OCI-LY3 (cell line): ENCODE results near the gene CTNNA3.

Source experiments
- H2AFZ ChIP-seq: fragments of 200-600, 300-600 bp; shearing (Covaris generic); 2 replicates; pipeline ENCODE4 v1.6.0; 2014; ENCODE audit warnings: antibody characterized with exemption, low read depth, low read length
- H3K27ac ChIP-seq: fragments of 200-600, 300-600 bp; sonication (generic); 2 replicates; pipeline ENCODE4 v1.5.1; 2014; ENCODE audit warnings: mild to moderate bottlenecking, low read length, moderate library complexity, mixed read lengths
- H3K27me3 ChIP-seq: fragments of 200-600, 300-600 bp; sonication (generic); 2 replicates; pipeline ENCODE4 v1.6.1; 2014; ENCODE audit warnings: low read depth, low read length, mixed read lengths
- H3K36me3 ChIP-seq: fragments of 200-600, 300-600 bp; sonication (generic); replicated peaks from 2 replicates; pipeline ENCODE3; 2014; ENCODE audit warnings: low read depth, low read length, mixed read lengths
- H3K4me1 ChIP-seq: fragments of 300-600, 200-600 bp; sonication (generic); 2 replicates; pipeline ENCODE4 v1.6.1; 2014; ENCODE audit warnings: low read length, mixed read lengths
- H3K4me2 ChIP-seq: fragments of 200-600, 300-600 bp; sonication (generic); 2 replicates; pipeline ENCODE4 v1.6.1; 2014; ENCODE audit warnings: low read length, mixed read lengths
- H3K4me3 ChIP-seq: fragments of 300-600, 200-600 bp; sonication (generic); 2 replicates; pipeline ENCODE4 v1.5.1; 2014; ENCODE audit warnings: antibody characterized with exemption, mild to moderate bottlenecking, low read length, moderate library complexity
- H3K79me2 ChIP-seq: fragments of 300-600, 200-600 bp; shearing (Covaris generic); 2 replicates; pipeline ENCODE4 v1.6.1; 2014; ENCODE audit warnings: mild to moderate bottlenecking, low read length, mixed read lengths
- H3K9ac ChIP-seq: fragments of 300-600, 200-600 bp; shearing (Covaris generic); 2 replicates; pipeline ENCODE4 v1.6.0; 2014; ENCODE audit warnings: mild to moderate bottlenecking, low read length, moderate library complexity
- H3K9me3 ChIP-seq: fragments of 200-600, 300-600 bp; shearing (Covaris generic); 2 replicates; pipeline ENCODE4 v1.6.1; 2014; ENCODE audit warnings: low read length, mixed read lengths; ENCODE audit not compliant: insufficient read depth
- H4K20me1 ChIP-seq: fragments of 200-600, 300-600 bp; sonication (generic); 2 replicates; pipeline ENCODE4 v1.6.1; 2016; ENCODE audit warnings: low read length, mixed read lengths; ENCODE audit not compliant: insufficient read depth
- EZH2phosphoT487 ChIP-seq: fragments of 200-600 bp; shearing (Covaris generic); IDR thresholded peaks from 2 replicates; pipeline ENCODE4 v1.6.1; 2018; ENCODE audit warnings: antibody characterized with exemption, mixed run types, low read depth
- TF ChIP-seq, protein P1 (sequence below): fragments of 200-600, 300-600 bp; sonication (generic); IDR thresholded peaks from 2 replicates; pipeline ENCODE4 v1.5.1; 2014; ENCODE audit warnings: antibody characterized with exemption, low read length, low read depth

CTNNA3 gene

DNA sequence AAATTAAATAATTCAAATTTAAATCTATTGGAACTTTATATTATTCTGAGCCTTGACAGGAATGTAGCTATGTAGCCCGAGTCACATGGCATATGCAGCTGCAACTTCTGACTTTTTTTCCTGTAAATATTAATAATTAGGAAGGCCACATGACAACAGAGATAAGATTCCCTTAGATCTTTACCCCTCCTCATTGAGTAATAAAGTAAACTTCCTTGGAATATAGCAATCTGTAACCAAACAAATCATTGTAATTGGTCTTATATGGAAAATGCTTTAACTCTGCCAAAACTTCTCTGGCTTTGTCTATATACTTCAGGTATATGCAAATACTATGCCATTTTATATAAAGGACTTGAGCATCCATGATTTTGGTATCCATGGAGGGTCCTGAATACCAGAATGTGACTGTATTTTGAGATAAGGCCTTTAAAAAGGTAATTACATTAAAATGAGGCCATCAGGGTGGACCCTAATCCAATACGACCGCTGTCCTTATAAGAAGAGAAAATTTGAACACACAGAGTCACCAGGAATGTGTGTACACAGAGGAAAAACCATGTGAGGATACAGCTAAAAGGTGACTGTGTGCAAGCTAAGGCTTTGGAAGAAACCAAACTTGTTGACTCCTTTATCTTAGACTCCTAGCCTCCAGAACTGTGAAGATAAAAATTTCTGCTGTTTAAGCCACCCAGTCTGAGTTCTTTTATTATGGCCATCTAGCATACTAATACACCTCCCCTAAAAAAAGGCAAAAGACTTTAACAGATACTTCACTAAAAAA lies 222.0 kb downstream of the CTNNA3 start:
- TF ChIP-seq EZH2phosphoT487: no peak
- TF ChIP-seq, protein P1, sequence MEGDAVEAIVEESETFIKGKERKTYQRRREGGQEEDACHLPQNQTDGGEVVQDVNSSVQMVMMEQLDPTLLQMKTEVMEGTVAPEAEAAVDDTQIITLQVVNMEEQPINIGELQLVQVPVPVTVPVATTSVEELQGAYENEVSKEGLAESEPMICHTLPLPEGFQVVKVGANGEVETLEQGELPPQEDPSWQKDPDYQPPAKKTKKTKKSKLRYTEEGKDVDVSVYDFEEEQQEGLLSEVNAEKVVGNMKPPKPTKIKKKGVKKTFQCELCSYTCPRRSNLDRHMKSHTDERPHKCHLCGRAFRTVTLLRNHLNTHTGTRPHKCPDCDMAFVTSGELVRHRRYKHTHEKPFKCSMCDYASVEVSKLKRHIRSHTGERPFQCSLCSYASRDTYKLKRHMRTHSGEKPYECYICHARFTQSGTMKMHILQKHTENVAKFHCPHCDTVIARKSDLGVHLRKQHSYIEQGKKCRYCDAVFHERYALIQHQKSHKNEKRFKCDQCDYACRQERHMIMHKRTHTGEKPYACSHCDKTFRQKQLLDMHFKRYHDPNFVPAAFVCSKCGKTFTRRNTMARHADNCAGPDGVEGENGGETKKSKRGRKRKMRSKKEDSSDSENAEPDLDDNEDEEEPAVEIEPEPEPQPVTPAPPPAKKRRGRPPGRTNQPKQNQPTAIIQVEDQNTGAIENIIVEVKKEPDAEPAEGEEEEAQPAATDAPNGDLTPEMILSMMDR: no peak
- Histone ChIP-seq H3K9ac (no peak overlapping the region), H3K79me2 (no peaks in the 10 kb centered on the region), H3K9me3 (no peaks in the 10 kb centered on the region), H4K20me1 (no peaks in the 10 kb centered on the region), H3K4me2 (no peak overlapping the region), H3K36me3 (no peaks in the 10 kb centered on the region), H2AFZ (no peak overlapping the region), H3K27ac (no peak overlapping the region), H3K4me3 (no peak overlapping the region), H3K27me3 (no peaks in the 10 kb centered on the region), H3K4me1 (peaks cover 12% of the 10 kb centered on the region)

GRCh38 chr10:67471022-67471421 lies 225.0 kb downstream of the CTNNA3 start:
- H4K20me1 ChIP-seq: no peaks in the 10 kb centered on the region
- no peaks in the 10 kb centered on the region for H3K27me3 ChIP-seq
- H3K79me2 ChIP-seq: no peaks in the 10 kb centered on the region
- H3K9ac ChIP-seq: peak overlapping the region; percentile 55
- H3K36me3 ChIP-seq: no peaks in the 10 kb centered on the region
- no peak for TF ChIP-seq EZH2phosphoT487
- TF ChIP-seq, protein P1: no peak
- H3K4me2 ChIP-seq: peak overlapping the region; percentile 87
- H3K27ac ChIP-seq: peak overlapping the region; percentile 85
- no peaks in the 10 kb centered on the region for H3K9me3 ChIP-seq
- peak overlapping the region; percentile 87 for H2AFZ ChIP-seq
- peak overlapping the region; percentile 71 for H3K4me3 ChIP-seq
- peaks cover 12% of the 10 kb centered on the region for H3K4me1 ChIP-seq

DNA sequence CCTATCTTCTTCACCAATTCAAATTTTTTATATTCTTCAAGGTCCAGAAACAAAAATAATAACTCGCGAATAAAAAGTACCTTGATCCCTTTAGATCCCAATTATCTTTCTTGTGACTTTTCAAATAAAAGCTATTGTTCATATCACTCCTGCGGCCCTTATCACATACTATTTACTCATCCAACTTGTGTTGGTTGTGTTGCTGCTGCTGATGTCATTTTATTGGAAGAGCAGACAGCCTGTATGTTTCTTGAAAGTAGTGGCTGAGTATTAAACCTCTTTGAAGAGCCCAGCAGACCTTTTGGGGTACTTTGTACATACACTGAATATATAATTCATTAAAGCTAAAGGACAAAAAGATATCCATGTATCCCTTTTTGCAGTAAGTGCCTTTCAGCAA lies 231.7 kb downstream of the CTNNA3 start:
- H3K9ac ChIP-seq: no peak overlapping the region
- no peak overlapping the region for H2AFZ ChIP-seq
- no peaks in the 10 kb centered on the region for H3K27me3 ChIP-seq
- no peak overlapping the region for H3K4me2 ChIP-seq
- no peaks in the 10 kb centered on the region for H3K36me3 ChIP-seq
- no peaks in the 10 kb centered on the region for H4K20me1 ChIP-seq
- no peak overlapping the region for H3K4me3 ChIP-seq
- no peaks in the 10 kb centered on the region for H3K9me3 ChIP-seq
- H3K27ac ChIP-seq: no peak overlapping the region
- no peaks in the 10 kb centered on the region for H3K4me1 ChIP-seq
- no peaks in the 10 kb centered on the region for H3K79me2 ChIP-seq
- no peak for TF ChIP-seq EZH2phosphoT487
- TF ChIP-seq, protein P1: no peak

GRCh38 chr10:67452892-67453291 lies 243.1 kb downstream of the CTNNA3 start:
- Histone ChIP-seq H3K4me3 (no peak overlapping the region), H3K4me1 (no peaks in the 10 kb centered on the region), H3K9ac (no peak overlapping the region), H3K27ac (no peak overlapping the region), H2AFZ (no peak overlapping the region), H3K9me3 (no peaks in the 10 kb centered on the region), H3K36me3 (no peaks in the 10 kb centered on the region), H4K20me1 (no peaks in the 10 kb centered on the region), H3K79me2 (no peaks in the 10 kb centered on the region), H3K27me3 (no peaks in the 10 kb centered on the region), H3K4me2 (no peak overlapping the region)
- TF ChIP-seq, protein P1: no peak
- no peak for TF ChIP-seq EZH2phosphoT487
